Mesendoderm (in vitro differentiated cells): Measurements from ENCODE around the gene RBMS1.

ENCODE experiments used
- DNase-seq: peaks from one replicate; pipeline ENCODE4 v3.0.0; 2013
- H2AK5ac ChIP-seq: 2 replicates; pipeline ENCODE4 v1.6.1; 2013; ENCODE audit warnings: low read length, inconsistent platforms
- H2BK120ac ChIP-seq: 2 replicates; pipeline ENCODE4 v1.6.1; 2013; ENCODE audit warnings: low read depth, mild to moderate bottlenecking, low read length, moderate library complexity, mixed read lengths
- H2BK15ac ChIP-seq: replicated peaks from 2 replicates; pipeline ENCODE4 v1.6.1; 2013; ENCODE audit warnings: low read depth, mild to moderate bottlenecking, moderate library complexity
- H2BK5ac ChIP-seq: 2 replicates; pipeline ENCODE4 v1.6.1; 2013; ENCODE audit warnings: low read length, inconsistent platforms
- H3K18ac ChIP-seq: 2 replicates; pipeline ENCODE4 v1.6.1; 2013; ENCODE audit warnings: mild to moderate bottlenecking, low read length, mixed read lengths
- H3K23ac ChIP-seq: one replicate; pipeline ENCODE4 v1.6.1; 2013; ENCODE audit warnings: low read length
- H3K27ac ChIP-seq: 2 replicates; pipeline ENCODE4 v1.5.1; 2013; ENCODE audit warnings: low read depth, mild to moderate bottlenecking, inconsistent platforms, low read length, moderate library complexity
- H3K27me3 ChIP-seq: 2 replicates; pipeline ENCODE4 v1.6.1; 2013; ENCODE audit warnings: low read length, control low read depth, mild to moderate bottlenecking, inconsistent platforms; ENCODE audit not compliant: insufficient read depth, poor library complexity
- H3K36me3 ChIP-seq: 2 replicates; pipeline ENCODE4 v1.6.1; 2013; ENCODE audit warnings: low read length, inconsistent platforms; ENCODE audit not compliant: control insufficient read depth, insufficient read depth
- H3K4ac ChIP-seq: one replicate; pipeline ENCODE4 v1.6.1; 2013; ENCODE audit warnings: low read depth, mild to moderate bottlenecking, low read length, moderate library complexity
- H3K4me1 ChIP-seq: 2 replicates; pipeline ENCODE4 v1.6.1; 2013; ENCODE audit warnings: low read depth, low read length, inconsistent platforms; ENCODE audit not compliant: control insufficient read depth
- H3K4me2 ChIP-seq: 2 replicates; pipeline ENCODE4 v1.6.1; 2013; ENCODE audit warnings: low read length
- H3K4me3 ChIP-seq: 2 replicates; pipeline ENCODE4 v1.5.1; 2013; ENCODE audit warnings: mild to moderate bottlenecking, low read length
- H3K56ac ChIP-seq: one replicate; pipeline ENCODE4 v1.6.1; 2013; ENCODE audit warnings: low read length
- H3K79me1 ChIP-seq: 2 replicates; pipeline ENCODE4 v1.6.1; 2013; ENCODE audit warnings: low read length, inconsistent platforms
- H3K79me2 ChIP-seq: 2 replicates; pipeline ENCODE4 v1.6.1; 2013; ENCODE audit warnings: mild to moderate bottlenecking, low read length; ENCODE audit not compliant: control insufficient read depth, insufficient read depth
- H3K9ac ChIP-seq: 2 replicates; pipeline ENCODE4 v1.6.1; 2013; ENCODE audit warnings: low read length, inconsistent platforms
- H4K5ac ChIP-seq: one replicate; pipeline ENCODE4 v1.6.1; 2013; ENCODE audit warnings: low read length
- H4K8ac ChIP-seq: one replicate; pipeline ENCODE4 v1.6.1; 2013; ENCODE audit warnings: low read depth, mild to moderate bottlenecking, control low read depth, low read length, moderate library complexity
- WGBS: extraction: QIAGEN DNeasy Blood & Tissue Kit; methylation state at CpG from one replicate; pipeline ENCODE4 v1.1.7; 2013; ENCODE audit warnings: low lambda C conversion rate, missing lambda C conversion rate; ENCODE audit not compliant: insufficient coverage; ENCODE audit errors: extremely low coverage; 5-methylcytosine and 5-hydroxymethylcytosine counted together

The RBMS1 gene

DNA sequence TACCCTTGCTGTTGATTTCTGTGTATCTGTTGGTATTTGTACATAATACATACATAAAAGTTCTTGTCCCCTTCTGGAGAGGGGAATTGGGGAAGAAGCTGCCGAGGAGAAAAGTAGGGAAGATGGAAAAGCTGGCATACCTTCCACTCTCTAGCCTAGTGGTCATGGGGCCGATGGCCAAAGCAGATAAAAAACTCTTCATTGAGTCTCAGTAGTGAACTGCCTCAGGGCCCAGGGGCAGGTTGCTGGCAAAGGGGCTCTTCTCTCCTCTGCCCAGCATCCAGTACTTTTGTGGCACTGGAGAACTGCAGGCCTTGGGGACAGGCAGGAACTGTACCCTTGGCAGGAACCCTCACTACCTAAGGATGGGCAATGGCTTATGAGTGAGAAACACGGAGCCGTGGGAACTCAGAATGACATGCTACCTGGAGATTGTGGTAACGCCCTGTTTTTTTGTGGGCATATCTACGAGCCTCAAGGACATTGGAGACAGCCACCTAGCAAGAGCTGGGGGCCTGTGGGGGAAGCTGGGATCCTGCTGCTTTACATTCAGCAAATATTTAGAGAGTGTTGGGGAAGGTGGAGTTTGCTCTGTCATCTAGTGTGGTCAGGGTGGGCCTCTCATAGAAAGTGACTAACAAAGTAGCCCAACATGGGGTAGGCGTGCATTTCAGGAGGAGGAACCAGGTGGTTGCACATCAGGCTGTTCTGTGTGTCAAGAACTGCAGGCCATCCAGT is 270.9 kb downstream of the RBMS1 start:
- Histone ChIP-seq H3K18ac (no peak overlapping the region), H3K4me3 (no peak overlapping the region), H3K79me2 (no peaks in the 10 kb centered on the region), H3K9ac (no peak overlapping the region), H2BK5ac (no peak overlapping the region), H3K79me1 (no peaks in the 10 kb centered on the region), H3K27me3 (no peaks in the 10 kb centered on the region), H3K56ac (no peak overlapping the region), H3K4me1 (peaks cover 5% of the 10 kb centered on the region), H2BK120ac (no peak overlapping the region), H4K8ac (no peak overlapping the region), H3K4me2 (no peak overlapping the region), H3K23ac (no peak overlapping the region), H4K5ac (no peak overlapping the region), H3K27ac (no peak overlapping the region), H3K36me3 (no peaks in the 10 kb centered on the region), H3K4ac (no peak overlapping the region), H2AK5ac (no peak overlapping the region), H2BK15ac (no peak overlapping the region)
- WGBS, result no CpG with 5 or more reads among the region's 7 CpGs
- no peak for DNase-seq
